Erythroblast (primary cell): ENCODE data around the gene SERPING1.
A peak's percentile ranks its signal among the peaks of the same experiment; 100 is the strongest.

ENCODE experiments used
- DNase-seq, 2 experiments: peaks; one replicate each; lab custom pipeline; 2025; lab: John Stamatoyannopoulos, UW
- GATA1 ChIP-seq: IDR thresholded peaks from 2 replicates; pipeline ENCODE4 v1.6.1; 2011; ENCODE audit warnings: low read depth, mild to moderate bottlenecking, control low read depth, low read length, moderate library complexity
- POLR2A ChIP-seq: IDR thresholded peaks from 2 replicates; pipeline ENCODE4 v1.6.1; 2011; ENCODE audit warnings: mild to moderate bottlenecking, low read length

The SERPING1 gene

DNA sequence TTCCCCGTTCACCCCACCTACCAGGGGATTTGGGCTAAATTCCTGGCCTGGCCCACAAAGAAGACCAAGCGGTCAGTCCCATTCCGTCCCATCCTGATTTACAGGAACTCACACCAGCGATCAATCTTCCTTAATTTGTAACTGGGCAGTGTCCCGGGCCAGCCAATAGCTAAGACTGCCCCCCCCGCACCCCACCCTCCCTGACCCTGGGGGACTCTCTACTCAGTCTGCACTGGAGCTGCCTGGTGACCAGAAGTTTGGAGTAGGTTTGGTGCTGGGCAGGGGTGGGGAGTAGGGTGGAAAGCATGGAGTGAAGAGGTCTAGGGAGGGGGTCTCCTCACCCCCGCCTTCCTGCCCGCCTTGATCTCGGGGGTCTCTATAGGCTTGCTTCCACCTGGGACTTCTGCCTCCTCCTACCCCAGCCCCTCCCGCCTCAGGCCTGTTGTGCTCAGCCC, at the start of gene SERPING1:
Gene SERPING1 (plus strand): TSS at position 225 of the 455 bp plus-strand sequence. CDS start 586 bp downstream, outside the sequence.
- TF ChIP-seq POLR2A (no peak), GATA1 (no peak)
- no peak for DNase-seq

DNA sequence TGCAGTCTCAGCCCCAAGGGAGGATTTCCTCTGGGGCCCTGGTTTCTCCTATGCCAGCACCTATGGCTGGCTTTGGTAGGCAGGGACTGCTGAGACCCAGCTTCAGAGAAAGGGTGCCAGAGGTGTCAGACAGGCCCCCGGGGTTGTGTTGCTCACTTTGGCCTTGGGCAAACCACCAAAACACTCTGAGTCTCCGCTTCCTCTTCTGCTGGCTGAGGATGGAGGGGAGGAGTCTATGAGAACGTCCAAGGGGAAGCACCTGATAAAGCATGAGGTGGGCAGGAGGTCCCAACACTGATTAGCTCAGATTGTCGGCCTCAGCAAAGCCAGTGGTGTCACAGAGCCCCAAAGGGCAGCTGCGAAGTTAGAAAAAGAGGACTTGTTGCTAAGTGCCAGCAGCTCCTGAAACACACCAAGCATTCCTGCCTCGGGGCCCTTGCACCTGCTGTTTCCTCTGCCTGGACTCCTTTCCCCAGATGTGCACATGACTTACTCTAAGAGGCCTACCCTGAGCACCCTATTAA, 49.6 kb upstream of the SERPING1 start:
- no peak for DNase-seq
- TF ChIP-seq POLR2A (no peak), GATA1 (no peak)

GRCh38 chr11:57549983-57550382, 47.5 kb upstream of the SERPING1 start:
- DNase-seq, result no peak
- TF ChIP-seq POLR2A (no peak), GATA1 (no peak)

DNA sequence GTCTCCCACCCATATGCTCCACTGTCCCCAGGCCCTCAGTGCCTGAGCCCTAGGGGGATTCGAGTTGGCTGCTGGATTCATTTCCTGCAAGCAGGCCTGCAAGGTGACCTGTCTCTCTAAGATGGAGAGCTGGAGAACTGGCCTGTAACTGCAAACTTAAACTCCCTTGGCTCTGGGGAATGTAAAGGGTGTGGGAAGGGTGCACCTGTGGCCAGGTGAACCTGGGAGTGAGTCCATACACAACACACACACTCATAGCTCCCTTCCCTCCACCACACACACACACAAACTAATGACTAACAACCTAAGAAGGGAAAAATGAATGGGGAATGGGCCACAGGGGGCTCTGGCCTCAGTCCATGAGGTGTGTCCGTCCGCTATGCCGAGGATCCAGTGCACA, 45.5 kb upstream of the SERPING1 start:
- no peak for TF ChIP-seq POLR2A
- no peak for TF ChIP-seq GATA1
- no peak for DNase-seq

GRCh38 chr11:57552479-57552878, 45.0 kb upstream of the SERPING1 start:
- DNase-seq, result peak; percentile 15 to 26

DNA sequence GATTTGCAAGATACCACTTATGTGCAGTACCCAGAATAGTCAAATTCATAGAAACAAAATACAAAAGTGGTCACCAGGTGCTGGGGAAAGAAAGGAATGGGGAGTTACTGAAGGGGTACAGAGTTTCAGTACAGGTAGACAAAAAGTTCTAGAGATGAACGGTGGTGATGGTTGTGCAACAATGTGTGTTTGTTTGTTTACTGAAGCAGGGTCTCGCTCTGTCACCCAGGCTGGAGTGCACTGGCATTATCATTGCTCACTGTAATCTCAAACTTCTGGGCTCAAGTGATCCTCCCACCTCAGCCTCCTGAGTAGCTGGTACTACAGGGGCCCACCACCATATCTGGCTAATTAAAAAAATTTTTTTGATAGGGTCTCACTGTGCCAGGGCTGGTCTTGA, 42.1 kb upstream of the SERPING1 start:
- no peak for TF ChIP-seq POLR2A
- no peak for TF ChIP-seq GATA1
- DNase-seq, result no peak

More at GRCh38 chr11:57552479-57552878, 45.0 kb upstream of the SERPING1 start:
- TF ChIP-seq POLR2A, result no peak

DNA sequence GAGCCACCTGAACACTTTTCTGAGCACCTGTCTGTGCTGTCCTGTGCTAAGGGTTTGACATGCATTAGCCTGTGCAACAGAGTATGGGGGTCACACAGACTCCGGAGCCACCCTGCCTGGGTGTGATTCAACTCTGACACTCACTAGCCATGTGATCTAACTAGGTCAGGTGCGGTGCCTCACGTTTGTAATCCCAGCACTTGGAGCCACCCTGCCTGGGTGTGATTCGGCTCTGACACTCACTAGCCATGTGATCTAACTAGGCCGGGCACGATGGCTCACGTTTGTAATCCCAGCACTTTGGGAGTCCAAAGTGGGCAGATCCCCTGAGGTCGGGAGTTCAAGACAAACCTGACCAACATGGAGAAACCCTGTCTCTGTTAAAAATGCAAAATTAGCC, 41.4 kb upstream of the SERPING1 start:
- no peak for DNase-seq
- TF ChIP-seq POLR2A (no peak), GATA1 (no peak)

DNA sequence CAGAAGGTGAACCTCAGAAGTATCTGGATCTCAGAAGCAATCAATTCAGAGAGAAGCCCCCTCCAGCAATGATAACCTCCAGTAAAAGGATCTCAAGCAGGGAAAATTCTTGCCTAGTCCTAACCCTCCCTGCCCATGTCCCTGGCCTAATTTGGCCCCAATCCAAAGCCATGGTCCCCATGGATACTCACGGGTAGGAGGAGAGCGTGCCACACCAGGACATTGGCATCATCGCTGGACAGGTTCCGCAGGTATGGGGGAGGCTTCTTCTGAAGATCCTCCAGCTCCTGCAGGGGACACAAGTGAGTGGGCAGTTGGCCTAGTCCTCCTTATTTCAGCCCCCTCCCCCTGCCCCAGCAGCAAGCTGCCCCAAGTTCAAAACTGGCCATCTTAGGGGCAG, 37.3 kb upstream of the SERPING1 start:
- TF ChIP-seq GATA1 (no peak), POLR2A (no peak)

GRCh38 chr11:57562596-57562995, 34.9 kb upstream of the SERPING1 start:
- TF ChIP-seq GATA1, result no peak
- TF ChIP-seq POLR2A, result no peak
- peak; percentile 17 to 20 for DNase-seq

More for the DNA sequence above, 37.3 kb upstream of the SERPING1 start:
- DNase-seq, result no peak

GRCh38 chr11:57566005-57566904, 31.2 kb upstream of the SERPING1 start:
- peak; percentile 72 to 78 for DNase-seq
- TF ChIP-seq POLR2A (no peak), GATA1 (no peak)

- peak; percentile 63 to 73 for DNase-seq
- no peak for TF ChIP-seq POLR2A
- TF ChIP-seq GATA1, result no peak
These were observed 30.5 kb upstream of the SERPING1 start for GRCh38 chr11:57566905-57567514.

GRCh38 chr11:57567515-57568329, 29.8 kb upstream of the SERPING1 start, which contains the start of gene UBE2L6:
UBE2L6 (minus strand) TSS chr11:57567672; CDS start chr11:57567611, 61 bp downstream.
- peak; percentile 75 to 84 for DNase-seq
- TF ChIP-seq GATA1 (no peak), POLR2A (peak; percentile 2)

DNA sequence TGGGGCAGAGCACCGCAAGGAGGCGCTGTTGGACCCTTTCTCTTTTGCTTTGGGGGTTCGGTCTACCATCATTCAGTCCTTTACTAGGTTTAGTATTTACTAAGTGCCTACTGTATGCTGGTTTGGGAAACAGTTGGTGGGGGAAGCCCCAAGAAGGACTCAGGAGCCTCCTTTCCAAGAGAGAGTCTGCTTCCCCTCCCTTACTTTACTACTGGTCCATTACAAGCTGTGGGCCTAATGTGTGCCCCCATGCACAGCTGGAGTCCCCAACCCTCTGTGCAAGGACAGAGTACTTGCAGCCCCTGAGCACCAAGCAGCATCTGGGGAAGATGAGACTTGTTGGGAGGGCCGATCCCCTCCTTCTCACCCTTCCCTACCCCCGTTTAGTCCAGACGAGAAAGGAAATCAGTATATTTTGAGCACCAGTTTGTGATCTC, 29.1 kb upstream of the SERPING1 start:
- TF ChIP-seq POLR2A (no peak), GATA1 (no peak)
- DNase-seq, result peak; percentile 82 to 91
